GM21515 (cell line): ENCODE results near the gene CACNA1C.

Experiments
- ATAC-seq: cut with Tn5 transposase; IDR thresholded peaks from one replicate; pipeline ENCODE4 v1.9.1; 2021; ENCODE audit not compliant: unreplicated experiment

The CACNA1C gene

GRCh38 chr12:2631653-2632350 is 579.0 kb downstream of the CACNA1C start:
- ATAC-seq = no peak

GRCh38 chr12:2633176-2633824 is 580.5 kb downstream of the CACNA1C start:
- no peak for ATAC-seq

GRCh38 chr12:2633825-2634200 is 581.0 kb downstream of the CACNA1C start:
- ATAC-seq = no peak

- no peak for ATAC-seq
Measured at GRCh38 chr12:2634471-2634870, 581.7 kb downstream of the CACNA1C start.

GRCh38 chr12:2636741-2637340 is 584.1 kb downstream of the CACNA1C start:
- ATAC-seq = no peak

- ATAC-seq = no peak
Measured at GRCh38 chr12:2637371-2637770, 584.6 kb downstream of the CACNA1C start.

- ATAC-seq = no peak
Measured at GRCh38 chr12:2638273-2639019, 585.7 kb downstream of the CACNA1C start.

- ATAC-seq = no peak
Measured at GRCh38 chr12:2639020-2639298, 586.2 kb downstream of the CACNA1C start.

GRCh38 chr12:2640281-2640680 is 587.5 kb downstream of the CACNA1C start:
- no peak for ATAC-seq

GRCh38 chr12:2640709-2641108 is 587.9 kb downstream of the CACNA1C start:
- no peak for ATAC-seq

- no peak for ATAC-seq
Measured at GRCh38 chr12:2641207-2641606, 588.4 kb downstream of the CACNA1C start.

- no peak for ATAC-seq
Measured at GRCh38 chr12:2641761-2642160, 589.0 kb downstream of the CACNA1C start.

- ATAC-seq = no peak
Measured at GRCh38 chr12:2642176-2642892, 589.5 kb downstream of the CACNA1C start.

GRCh38 chr12:2642896-2643425 is 590.2 kb downstream of the CACNA1C start:
- ATAC-seq = no peak

- no peak for ATAC-seq
Measured at GRCh38 chr12:2643576-2644135, 590.9 kb downstream of the CACNA1C start.

GRCh38 chr12:2644683-2645405 is 592.1 kb downstream of the CACNA1C start:
- ATAC-seq = no peak

- no peak for ATAC-seq
Measured at GRCh38 chr12:2645460-2645859, 592.7 kb downstream of the CACNA1C start.

GRCh38 chr12:2646341-2646740 is 593.6 kb downstream of the CACNA1C start:
- ATAC-seq = no peak

- no peak for ATAC-seq
Measured at GRCh38 chr12:2647186-2647585, 594.4 kb downstream of the CACNA1C start.

GRCh38 chr12:2648406-2648805 is 595.6 kb downstream of the CACNA1C start:
- ATAC-seq = no peak
